ENCODE results near the gene C2orf42.
"Not testable (repeated sequence)": the region's sequence is repeated elsewhere in the genome, so short reads cannot be mapped to it uniquely, and the experiment has no call there.

C2orf42 gene

DNA sequence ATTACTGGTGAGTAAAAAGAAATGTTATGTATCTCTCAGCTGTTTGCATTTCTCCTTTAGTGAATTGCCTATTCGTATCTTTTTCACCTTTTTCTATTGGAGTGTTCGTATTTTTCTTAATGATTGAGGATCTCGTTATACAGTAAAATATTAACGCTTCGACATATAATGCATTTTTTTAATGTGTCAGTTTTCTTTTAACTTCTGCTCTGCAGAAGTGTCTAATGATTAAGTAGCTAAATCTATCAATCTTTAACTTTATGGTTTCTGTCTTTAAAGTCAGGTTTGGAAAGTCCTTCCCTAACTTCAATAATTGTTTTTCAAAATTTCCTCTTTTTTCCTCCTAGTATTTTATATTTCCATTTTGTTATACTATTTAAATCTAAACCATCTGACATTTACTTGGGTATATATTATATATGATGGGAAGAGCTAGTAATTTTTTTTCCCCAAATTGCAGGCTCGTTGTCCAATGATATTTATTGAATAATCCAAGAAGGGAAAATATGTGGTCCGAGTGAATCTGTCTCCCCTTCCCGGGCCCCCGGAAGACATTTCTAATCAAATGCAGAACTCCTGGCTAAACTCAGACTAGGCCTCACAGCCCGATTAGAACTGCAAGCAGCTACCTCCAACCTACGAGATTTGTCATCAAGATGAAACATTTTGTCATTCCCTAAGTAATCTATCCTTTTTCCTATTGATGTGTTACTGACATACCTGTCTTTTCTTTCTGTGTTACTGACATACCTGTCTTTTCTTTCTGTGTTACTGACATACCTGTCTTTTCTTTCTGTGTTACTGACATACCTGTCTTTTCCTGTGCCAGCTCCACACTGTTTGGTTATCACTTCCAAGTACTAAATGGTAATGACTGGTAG is 86.3 kb downstream of the C2orf42 start:
- no peak for DNase-seq (ENCODE audit: low read depth in 2 of 2)

DNA sequence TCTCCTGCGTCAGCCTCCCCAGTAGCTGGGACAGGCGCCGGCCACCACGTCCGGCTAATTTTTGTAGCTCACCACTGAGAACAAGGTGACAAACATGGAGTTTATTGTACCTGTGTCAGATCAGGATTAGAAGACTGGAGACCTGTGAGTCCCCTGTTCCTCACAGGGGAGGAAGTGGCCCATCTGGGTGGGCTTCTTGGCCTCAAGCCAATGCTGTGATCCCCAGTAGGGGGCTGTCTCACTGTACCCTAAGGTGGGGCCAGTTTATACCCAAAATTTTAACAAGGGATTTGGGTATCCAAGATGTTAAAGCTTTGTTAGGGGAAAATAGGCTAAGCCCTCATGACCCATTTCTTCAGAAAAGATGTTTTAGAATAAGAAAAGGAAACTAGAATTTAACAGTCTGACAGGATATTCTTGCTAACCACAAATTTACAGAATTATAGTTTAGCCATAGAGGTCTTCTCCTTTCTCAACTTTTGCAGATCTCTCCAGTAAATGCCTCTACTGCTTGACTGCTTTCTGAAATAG is 87.2 kb downstream of the C2orf42 start:
- DNase-seq (ENCODE audit: low read depth in 2 of 2), result peak in 1 of 2 donors; percentile 19

DNA sequence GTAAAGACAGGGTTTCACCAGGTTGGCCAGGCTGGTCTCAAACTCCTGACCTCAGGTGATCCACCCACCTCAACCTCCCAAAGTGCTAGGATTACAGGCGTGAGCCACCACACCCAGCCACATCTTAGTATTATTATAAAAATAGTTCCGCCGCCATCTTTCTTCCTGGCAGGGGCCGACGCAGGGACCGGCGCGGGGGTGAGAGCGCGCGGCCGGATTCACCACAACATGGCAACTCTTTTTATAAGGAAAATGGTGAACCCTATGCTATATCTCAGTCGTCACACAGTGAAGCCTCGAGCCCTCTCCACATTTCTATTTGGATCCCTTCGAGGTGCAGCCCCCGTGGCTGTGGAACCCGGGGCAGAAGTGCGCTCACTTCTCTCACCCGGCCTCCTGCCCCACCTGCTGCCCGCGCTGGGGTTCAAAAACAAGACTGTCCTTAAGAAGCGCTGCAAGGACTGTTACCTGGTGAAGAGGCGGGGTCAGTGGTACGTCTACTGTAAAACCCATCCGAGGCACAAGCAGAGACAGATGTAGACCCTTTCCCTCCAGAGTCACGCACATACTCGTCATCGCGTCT is 88.4 kb downstream of the C2orf42 start:
- not testable (repeated sequence) for DNase-seq (ENCODE audit: low read depth in 2 of 2)

DNA sequence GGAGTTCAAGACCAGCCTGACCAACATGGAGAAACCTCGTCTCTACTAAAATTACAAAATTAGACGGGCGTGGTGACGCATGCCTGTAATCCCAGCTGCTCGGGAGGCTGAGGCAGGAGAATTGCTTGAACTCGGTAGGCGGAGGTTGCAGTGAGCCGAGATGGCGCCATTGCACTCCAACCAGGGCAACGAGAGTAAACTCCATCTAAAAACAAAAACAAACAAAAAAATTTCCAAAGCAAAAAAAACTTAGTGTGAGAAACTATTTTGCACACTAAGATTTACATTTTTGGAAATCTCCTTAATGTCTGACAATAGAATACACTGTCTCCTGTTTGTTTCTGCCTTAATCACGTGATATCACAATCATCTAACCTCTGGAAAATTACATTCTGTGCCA is 89.1 kb downstream of the C2orf42 start:
- DNase-seq (ENCODE audit: low read depth in 2 of 2), result not testable (repeated sequence)

DNA sequence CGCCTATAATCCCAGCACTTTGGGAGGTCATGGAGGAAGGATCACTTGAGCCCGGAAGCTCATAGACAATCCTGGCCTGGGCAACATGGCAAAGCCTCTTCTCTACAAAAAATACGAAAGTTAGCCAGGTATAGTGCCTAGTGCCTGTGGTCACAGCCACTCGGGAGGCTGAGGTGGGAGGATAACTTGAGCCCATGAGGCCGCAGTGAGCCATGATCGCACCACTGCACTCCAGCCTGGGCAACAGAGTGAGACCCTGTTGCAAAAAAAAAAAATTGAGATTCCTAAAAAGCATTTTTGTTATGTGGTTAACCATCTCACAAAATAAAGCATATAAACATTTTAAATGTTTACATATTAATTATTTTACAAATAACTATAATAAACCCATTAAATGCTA is 89.6 kb downstream of the C2orf42 start:
- DNase-seq (ENCODE audit: low read depth in 2 of 2), result no peak

Measured in stimulated activated CD8-positive, alpha-beta memory T cell treated with anti-CD3 and anti-CD28 coated beads, Interleukin-7, amount 100 ng/mL, for 4 hours (primary cell).